G401.6 (cell line): ENCODE data around the gene TYSND1.
"Not testable (repeated sequence)": the region's sequence is repeated elsewhere in the genome, so short reads cannot be mapped to it uniquely, and the experiment has no call there.

Source experiments
- FAIRE-seq: peaks from 2 replicates; lab custom pipeline; 2012; peaks lifted over from hg19 to GRCh38; lab: Jason Lieb, UNC

TYSND1 gene

DNA sequence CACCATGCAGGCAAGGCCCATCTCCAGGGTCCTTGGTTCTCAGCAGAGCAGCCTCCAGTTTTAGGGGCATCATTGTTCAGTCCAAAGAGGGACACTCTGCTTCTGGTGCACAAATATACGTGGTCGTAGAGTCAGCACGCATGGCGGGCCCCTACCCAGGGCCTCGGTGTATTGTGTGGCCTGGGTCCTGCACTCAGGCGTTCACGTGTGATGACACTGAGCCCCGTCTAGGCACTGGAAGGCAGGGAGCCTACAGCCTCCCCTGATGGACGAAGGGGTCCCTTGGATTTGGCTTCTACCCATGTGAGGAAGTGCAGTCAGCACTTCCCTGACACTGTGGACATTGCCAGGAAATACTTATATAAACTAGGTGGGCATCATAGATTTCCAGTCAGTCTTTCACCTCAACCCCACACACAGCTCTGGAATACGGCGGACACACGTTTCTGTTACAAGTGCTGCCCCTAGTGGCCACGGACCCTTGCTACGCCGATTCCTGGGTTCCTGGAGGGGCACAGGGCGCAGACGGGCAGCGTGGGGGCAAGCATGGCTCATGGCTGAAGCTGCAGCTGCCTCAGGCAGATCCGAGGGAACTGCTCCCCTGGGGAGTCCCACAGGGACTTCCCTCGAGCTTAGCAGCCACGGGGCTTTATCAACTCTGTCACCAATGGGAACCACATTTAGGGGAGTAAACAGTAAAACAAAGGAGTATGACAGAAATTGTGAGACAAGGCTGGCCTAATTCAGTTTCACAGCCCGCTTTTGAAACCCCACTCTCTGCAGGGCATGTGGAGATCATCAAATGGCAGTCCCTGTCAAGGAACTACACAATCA is 39.3 kb downstream of the TYSND1 start:
- no peak for FAIRE-seq

DNA sequence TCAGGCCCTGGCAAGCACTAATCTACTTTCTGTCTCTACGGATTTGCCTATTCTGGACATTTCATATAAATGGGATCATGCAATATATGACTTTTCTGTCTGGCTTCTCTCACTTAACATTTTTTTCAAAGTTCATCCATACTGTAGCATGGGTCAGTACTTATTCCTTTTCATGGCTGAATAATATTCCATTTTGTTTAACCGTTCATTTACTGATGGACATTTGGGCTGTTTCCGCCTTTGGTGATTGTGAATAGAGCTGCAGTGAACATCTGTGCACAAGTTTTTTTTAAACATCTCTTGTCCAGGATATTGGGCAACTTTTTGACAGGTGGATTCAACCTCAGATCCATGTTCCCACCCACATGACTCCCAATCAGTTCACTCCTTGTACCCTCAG is 44.8 kb downstream of the TYSND1 start:
- no peak for FAIRE-seq

DNA sequence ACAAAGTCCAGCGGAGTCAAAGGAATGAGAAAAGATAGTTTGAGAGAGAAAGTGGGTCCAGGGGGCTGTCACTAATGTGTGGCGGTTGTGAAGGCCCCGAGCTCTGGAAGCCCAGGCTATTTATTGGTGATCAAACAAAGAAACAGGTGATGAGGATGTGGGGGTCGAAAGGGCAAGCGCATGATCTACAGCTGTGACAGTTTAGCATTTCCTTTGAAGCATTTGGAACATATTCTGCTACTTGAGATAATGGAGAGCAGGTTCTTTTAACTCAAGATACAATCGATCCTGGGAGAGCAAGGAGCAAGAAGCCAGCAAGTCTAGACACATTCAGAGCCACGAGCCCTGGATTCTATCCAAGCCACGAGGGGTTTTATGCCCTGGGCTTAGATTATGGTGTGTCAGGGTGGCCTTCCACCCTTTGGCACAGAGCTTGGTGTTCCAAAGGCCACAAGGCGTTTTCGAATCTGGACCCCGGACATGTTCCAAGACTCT is 45.4 kb downstream of the TYSND1 start:
- not testable (repeated sequence) for FAIRE-seq

DNA sequence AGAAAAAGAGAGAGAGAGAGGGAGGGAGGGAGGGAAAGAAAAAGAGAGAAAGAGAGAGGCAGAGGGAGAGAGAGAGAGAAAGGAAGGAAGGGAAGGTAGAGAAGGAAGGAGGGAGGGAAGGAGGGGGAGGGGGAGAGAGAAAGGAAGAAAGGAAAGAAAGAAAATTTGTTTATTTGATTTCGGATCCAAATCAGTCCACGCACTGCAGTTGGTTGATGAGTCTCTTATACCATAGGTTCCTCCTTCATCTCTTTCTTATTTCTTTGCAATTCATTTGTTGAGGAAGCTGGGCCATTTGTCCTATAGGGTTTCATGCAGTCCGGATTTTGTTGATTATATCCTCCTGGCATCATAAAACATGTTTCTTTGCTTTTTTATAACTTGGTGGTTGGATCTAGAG is 48.2 kb downstream of the TYSND1 start:
- no peak for FAIRE-seq

DNA sequence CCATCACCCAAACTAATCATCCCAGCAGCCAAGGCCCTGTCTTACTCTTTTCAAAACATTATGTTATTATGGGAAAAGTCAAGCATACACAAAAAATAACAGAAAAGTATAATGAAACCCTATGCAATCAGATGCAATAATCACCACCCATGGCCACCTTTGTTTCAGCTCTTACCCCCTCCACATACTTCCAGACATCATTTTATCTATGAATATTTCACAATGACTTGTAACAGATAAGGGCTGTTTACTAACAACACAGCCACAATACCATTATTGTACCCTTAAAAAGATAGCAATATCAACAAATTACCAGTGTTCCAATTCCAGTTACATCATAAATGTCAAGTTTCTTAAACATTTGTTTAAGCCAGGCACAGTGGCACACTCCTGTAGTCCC is 49.0 kb downstream of the TYSND1 start:
- no peak for FAIRE-seq

DNA sequence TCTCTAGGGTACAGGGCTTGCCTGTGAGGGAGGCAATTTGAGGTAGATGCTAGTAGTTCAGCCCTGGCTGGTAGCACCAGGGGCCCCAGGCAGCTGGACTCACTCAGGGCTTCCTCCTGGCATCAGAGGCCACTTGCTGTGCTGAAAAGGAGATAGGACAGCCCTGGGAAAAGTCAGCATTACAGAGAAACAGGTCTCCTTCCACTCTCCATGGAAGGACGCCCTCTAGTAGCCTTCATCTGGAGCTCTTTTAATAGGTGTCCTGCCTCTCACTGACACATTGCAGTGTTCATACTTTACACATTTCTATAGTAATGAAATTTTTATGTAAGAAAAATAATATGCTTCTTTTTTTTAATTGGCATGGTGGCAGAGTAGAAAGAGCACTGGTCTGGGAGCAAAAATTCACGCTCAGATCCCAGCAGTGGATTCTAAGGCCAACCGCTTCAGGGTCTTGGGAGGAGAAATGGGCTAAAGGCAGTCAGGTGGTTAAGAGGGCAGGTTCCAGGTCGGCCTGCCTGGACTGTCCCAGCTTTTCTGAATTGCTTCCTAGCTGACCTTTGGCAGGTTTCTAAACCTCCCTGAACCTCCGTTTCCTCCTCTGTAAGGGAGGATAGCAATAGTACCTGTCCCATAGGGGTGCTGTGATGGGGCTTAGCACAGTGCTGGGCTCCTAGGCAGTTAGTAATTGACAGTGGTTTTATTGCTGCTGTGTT is 49.6 kb downstream of the TYSND1 start:
- FAIRE-seq: no peak

DNA sequence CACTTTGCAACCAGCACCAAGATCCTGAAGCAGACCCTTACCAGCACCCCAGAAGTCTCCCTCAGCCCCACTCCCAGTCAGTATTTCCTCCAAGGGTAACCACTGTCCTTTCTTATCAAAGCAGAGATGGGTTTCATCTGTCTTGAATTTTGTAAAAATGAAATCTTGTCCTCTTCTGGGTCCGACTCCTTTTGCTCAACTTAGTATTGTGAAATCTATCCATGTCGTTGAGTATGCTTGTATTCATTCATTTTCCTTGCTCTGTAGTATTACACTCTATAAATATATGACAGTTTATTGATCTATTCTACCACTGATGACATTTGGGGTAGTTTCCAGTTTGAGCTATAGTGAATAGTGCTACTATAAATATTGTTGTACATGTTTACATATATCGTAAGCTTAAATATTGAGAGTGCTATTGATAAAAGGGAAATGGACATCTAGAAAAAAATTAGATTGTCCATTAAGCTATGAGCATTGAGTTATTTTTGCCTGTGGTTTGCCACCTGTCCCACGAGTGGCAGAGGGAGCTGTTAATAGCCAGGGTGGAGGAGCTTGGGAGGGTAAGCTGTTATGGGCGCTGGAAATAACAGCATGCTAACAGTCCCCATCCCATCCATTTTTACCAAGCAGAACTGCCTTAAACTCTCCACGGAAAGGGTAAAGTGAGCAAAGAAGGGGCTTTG is 50.3 kb downstream of the TYSND1 start:
- no peak for FAIRE-seq

DNA sequence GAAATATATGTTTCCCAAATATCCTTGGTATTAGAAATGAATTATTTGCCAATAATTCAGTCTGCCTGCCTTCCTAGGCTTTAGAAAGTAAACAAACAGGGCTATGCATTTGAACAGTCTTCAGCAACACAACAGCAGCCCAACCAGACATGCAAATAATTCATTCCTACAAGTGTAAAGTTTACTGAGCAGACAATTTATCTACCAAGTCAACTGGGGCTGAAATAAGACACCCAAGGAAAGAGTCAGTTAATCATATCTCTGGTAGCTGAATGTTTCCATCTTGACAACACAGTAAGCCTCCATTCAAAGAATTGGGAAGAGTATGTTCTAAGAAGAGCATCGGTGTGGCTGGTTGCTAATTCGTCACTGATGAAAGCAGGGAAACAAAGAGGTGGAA is 52.2 kb downstream of the TYSND1 start:
- FAIRE-seq: no peak

DNA sequence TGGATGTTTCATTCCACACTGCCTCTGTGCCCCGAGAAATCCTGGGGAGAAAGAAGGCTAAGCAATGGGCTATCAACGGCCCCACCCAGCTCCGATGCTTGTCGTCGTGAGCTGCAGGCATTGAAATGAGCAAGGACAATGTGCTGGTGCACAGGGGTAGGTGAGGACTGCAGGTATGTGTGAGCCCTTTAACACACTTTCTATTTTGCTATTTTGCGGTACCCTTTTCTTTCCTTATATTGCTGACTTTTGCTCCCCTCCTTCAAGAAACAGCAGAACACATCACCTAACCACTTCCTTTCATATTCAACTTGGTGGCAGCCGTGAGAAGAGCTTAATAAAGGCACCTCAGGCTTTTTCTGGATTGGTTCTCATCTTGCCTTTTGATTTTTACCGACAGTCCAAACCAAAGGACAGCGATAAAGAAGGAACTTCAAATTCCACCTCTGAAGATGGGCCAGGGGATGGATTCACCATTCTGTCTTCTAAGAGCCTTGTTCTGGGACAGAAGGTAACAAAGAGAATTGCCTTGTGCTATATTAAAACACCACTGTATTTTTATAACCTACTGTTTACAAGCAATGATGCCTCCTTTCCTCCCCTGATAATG is 53.1 kb downstream of the TYSND1 start:
- no peak for FAIRE-seq

DNA sequence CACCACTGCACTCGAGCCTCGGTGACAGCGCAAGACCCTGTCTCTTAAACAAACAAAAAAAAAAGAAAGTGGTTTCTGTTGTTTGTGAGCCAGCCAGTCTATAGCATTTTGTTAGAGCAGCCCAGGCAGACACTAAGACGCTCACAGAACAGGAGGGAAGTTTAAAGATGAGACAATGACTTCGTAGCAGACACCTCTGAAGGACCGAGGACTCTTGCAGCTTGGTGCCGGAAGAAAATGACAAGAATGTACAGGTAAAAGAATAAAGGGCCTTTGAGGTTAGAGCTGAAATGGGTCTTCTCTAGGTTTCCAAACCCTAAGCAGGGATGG is 54.1 kb downstream of the TYSND1 start:
- FAIRE-seq: no peak

DNA sequence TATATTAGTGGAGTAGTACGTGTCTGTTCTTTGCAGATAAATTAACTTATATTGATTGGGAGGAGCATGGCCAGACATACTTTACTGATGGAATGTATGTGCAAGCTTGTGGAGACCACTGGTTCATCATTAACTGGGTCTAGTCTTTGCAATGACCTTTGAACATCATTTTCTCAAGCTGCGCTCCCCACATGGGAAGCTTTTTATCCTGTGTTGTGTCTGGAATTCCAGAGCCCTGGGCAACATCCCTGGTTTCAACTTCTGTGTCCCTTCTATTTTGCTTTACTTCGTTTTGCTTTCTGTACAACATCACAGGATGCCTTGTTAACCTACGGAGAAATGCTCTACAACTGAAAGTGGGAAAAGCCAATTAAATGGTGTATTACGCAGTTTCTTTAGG is 55.5 kb downstream of the TYSND1 start:
- FAIRE-seq: no peak

DNA sequence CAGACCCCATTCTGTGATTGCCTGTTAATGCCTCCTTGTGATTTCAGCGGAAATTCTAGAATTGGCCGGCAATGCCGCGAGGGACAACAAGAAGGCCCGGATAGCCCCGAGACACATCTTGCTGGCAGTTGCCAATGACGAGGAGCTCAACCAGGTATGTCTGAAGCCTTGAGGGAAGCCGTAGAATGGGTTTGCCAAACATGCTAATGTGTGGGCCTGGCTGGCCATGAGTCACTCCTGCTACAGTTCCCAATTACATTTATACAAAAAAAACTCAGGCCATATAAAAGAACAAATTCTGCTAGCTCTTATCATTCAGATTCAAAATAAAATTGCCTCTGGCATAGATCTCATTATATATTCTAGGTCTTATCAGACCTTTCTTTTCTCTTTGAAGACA is 56.5 kb downstream of the TYSND1 start:
- FAIRE-seq: no peak

DNA sequence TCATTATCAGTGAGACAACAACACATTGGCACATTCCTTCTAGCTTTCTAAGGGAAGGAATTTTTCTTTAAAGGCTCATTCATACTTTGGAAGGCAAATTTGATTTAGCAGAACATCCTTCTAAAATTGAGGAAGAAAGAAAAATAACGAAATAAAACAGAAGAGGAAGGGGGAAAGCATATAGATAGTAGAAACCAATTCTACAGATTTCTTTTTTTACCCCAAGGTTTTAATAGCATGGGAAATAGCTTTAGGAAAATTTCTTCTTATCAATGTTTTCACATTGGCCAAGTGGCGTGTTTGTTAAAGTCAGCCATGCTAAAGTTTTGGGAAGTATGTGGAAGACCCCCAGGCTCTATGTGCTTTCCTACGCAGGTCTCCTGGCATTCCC is 58.2 kb downstream of the TYSND1 start:
- FAIRE-seq: no peak
